ENCODE measurements around the gene OR52I2. TPM values are rescaled to one million over a fixed set of nuclear protein-coding genes. Genes with fewer than 3 reads are reported as not detected.

The OR52I2 gene
- total and polyA plus RNA-seq, 2 donors (not counting 1 experiment from before 2014, with no cell fraction given), result not detected

GRCh38 chr11:4589017-4589416 is 7.5 kb downstream of the OR52I2 start:
- Histone ChIP-seq H3K36me3 (replicated peaks in 1 of 2; ENCODE audit: control extremely low read depth in 1 of 2, control insufficient read depth in 1 of 2, extremely low read depth in 1 of 2, insufficient read depth in 2 of 2, low read length in 1 of 2) (no peaks in the 10 kb centered on the region), H3K9ac (ENCODE audit: low read length) (no peak overlapping the region), H4K20me1 (ENCODE audit: control insufficient read depth, insufficient read depth, low read length, poor library complexity, severe bottlenecking) (no peaks in the 10 kb centered on the region), H3K9me3 (ENCODE audit: control extremely low read depth in 1 of 3, control insufficient read depth in 2 of 3, insufficient read depth in 1 of 3, low read length in 2 of 3) (no peaks in the 10 kb centered on the region), H3K4me3 (ENCODE audit: control extremely low read depth in 1 of 5, extremely low read depth in 1 of 5, insufficient read depth in 1 of 5, low read depth in 2 of 5, low read length in 4 of 5) (no peak overlapping the region), H3K27ac (ENCODE audit: low read length in 2 of 2) (no peak overlapping the region), H2AFZ (ENCODE audit: insufficient read depth, low read depth, low read length, poor library complexity, severe bottlenecking) (no peak overlapping the region), H3K27me3 (replicated peaks in 1 of 4; ENCODE audit: control extremely low read depth in 1 of 4, control insufficient read depth in 3 of 4, insufficient read depth in 4 of 4, low read length in 3 of 4) (peaks cover 0 to 3% (median 0%) of the 10 kb centered on the region in 4 experiments), H3K79me2 (ENCODE audit: control insufficient read depth, insufficient read depth, low read length) (no peaks in the 10 kb centered on the region), H3K4me1 (ENCODE audit: control insufficient read depth in 2 of 2, insufficient read depth in 2 of 2, low read length in 2 of 2) (no peaks in the 10 kb centered on the region), H3K4me2 (replicated peaks; ENCODE audit: low read depth, low read length, poor library complexity, severe bottlenecking) (no peak overlapping the region)
- TF ChIP-seq EZH2 (IDR thresholded peaks at IDR 0.05; ENCODE audit: borderline replicate concordance, insufficient read depth, low read depth, low read length, poor library complexity, severe bottlenecking), result no peak
- TF ChIP-seq, protein P1, sequence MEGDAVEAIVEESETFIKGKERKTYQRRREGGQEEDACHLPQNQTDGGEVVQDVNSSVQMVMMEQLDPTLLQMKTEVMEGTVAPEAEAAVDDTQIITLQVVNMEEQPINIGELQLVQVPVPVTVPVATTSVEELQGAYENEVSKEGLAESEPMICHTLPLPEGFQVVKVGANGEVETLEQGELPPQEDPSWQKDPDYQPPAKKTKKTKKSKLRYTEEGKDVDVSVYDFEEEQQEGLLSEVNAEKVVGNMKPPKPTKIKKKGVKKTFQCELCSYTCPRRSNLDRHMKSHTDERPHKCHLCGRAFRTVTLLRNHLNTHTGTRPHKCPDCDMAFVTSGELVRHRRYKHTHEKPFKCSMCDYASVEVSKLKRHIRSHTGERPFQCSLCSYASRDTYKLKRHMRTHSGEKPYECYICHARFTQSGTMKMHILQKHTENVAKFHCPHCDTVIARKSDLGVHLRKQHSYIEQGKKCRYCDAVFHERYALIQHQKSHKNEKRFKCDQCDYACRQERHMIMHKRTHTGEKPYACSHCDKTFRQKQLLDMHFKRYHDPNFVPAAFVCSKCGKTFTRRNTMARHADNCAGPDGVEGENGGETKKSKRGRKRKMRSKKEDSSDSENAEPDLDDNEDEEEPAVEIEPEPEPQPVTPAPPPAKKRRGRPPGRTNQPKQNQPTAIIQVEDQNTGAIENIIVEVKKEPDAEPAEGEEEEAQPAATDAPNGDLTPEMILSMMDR (IDR thresholded peaks at IDR 0.05), result no peak
- CTCF ChIA-PET, result no interaction called here
- WGBS (ENCODE audit: insufficient coverage), result 100% methylated on average over 1 of the region's 3 CpGs
- POLR2A ChIA-PET, result no interaction called here
- no peak for DNase-seq
- H3K4me1 Mint-ChIP-seq, result no peaks in the 10 kb centered on the region
- H3K27ac Mint-ChIP-seq, result no peak overlapping the region
- intact Hi-C loops (cut with micrococcal nuclease), result no loop called here
- no peaks in the 10 kb centered on the region for H3K9me3 Mint-ChIP-seq (ENCODE audit: insufficient read depth)
- no peak for ATAC-seq (ENCODE audit: low read depth)
- H3K27me3 Mint-ChIP-seq, result peaks cover 16% of the 10 kb centered on the region
- H3K4me3 Mint-ChIP-seq, result no peak overlapping the region

- Histone ChIP-seq H3K79me2 (ENCODE audit: control insufficient read depth, insufficient read depth, low read length) (no peaks in the 10 kb centered on the region), H3K9ac (ENCODE audit: low read length) (no peak within 1 kb of the TSS), H3K4me1 (ENCODE audit: control insufficient read depth in 2 of 2, insufficient read depth in 2 of 2, low read length in 2 of 2) (no peaks in the 10 kb centered on the region), H3K27ac (ENCODE audit: low read length in 2 of 2) (no peak within 1 kb of the TSS), H3K4me3 (ENCODE audit: control extremely low read depth in 1 of 5, extremely low read depth in 1 of 5, insufficient read depth in 1 of 5, low read depth in 2 of 5, low read length in 4 of 5) (no peak within 1 kb of the TSS), H3K36me3 (replicated peaks in 1 of 2; ENCODE audit: control extremely low read depth in 1 of 2, control insufficient read depth in 1 of 2, extremely low read depth in 1 of 2, insufficient read depth in 2 of 2, low read length in 1 of 2) (peaks cover 0 to 17% of the 10 kb centered on the region in 2 experiments), H3K9me3 (ENCODE audit: control extremely low read depth in 1 of 3, control insufficient read depth in 2 of 3, insufficient read depth in 1 of 3, low read length in 2 of 3) (no peaks in the 10 kb centered on the region), H3K4me2 (replicated peaks; ENCODE audit: low read depth, low read length, poor library complexity, severe bottlenecking) (no peak within 1 kb of the TSS), H3K27me3 (replicated peaks in 1 of 4; ENCODE audit: control extremely low read depth in 1 of 4, control insufficient read depth in 3 of 4, insufficient read depth in 4 of 4, low read length in 3 of 4) (no peaks in the 10 kb centered on the region), H2AFZ (ENCODE audit: insufficient read depth, low read depth, low read length, poor library complexity, severe bottlenecking) (no peak within 1 kb of the TSS), H4K20me1 (ENCODE audit: control insufficient read depth, insufficient read depth, low read length, poor library complexity, severe bottlenecking) (no peaks in the 10 kb centered on the region)
- H3K4me1 Mint-ChIP-seq, result no peaks in the 10 kb centered on the region
- no peaks in the 10 kb centered on the region for H3K27me3 Mint-ChIP-seq
- ChIA-PET POLR2A (no interaction called here), CTCF (interaction anchor here (1.4 kb wide), 1 partner anchor 406 kb away, joined by 5 read pairs; no protein-coding TSS in a partner anchor)
- no peak for TF ChIP-seq EZH2 (IDR thresholded peaks at IDR 0.05; ENCODE audit: borderline replicate concordance, insufficient read depth, low read depth, low read length, poor library complexity, severe bottlenecking)
- TF ChIP-seq, protein P1 (IDR thresholded peaks at IDR 0.05), result no peak
- ATAC-seq (ENCODE audit: low read depth), result no peak
- WGBS (ENCODE audit: insufficient coverage), result no CpG with 5 or more reads among the region's 1 CpG
- H3K4me3 Mint-ChIP-seq, result no peak within 1 kb of the TSS
- intact Hi-C loops (cut with micrococcal nuclease), result no loop called here
- H3K27ac Mint-ChIP-seq, result no peak within 1 kb of the TSS
- no peak for DNase-seq
- H3K9me3 Mint-ChIP-seq (ENCODE audit: insufficient read depth), result no peaks in the 10 kb centered on the region
Measured at GRCh38 chr11:4593739-4594138, 12.2 kb downstream of the OR52I2 start, which contains the start of gene OR52I1. OR52I1 (plus strand) TSS chr11:4594039; CDS start chr11:4594039, 0 bp downstream.
